Right lobe of liver (tissue), 4 donors: ENCODE measurements around the gene RDH5.

Experiments used
- POLR2A ChIP-seq: fragments of 450-650 bp; IDR thresholded peaks from one replicate; pipeline ENCODE4 v1.6.1; 2017; ENCODE audit warnings: antibody characterized with exemption, mild to moderate bottlenecking
- TF ChIP-seq, protein P1 (sequence below), 4 donors: fragments of 200-600 bp in 3 of 4; fragments of 450-650 bp in 1 of 4; IDR thresholded peaks; one replicate each; pipeline versions ENCODE4 v1.5.1 to v1.8.0; 2016 to 2022; ENCODE audit warnings: antibody characterized with exemption in 4 of 4, mild to moderate bottlenecking in 2 of 4
- donor health status: DM: no; HTN: no; CAD: no.
- donor health status: DM: no; HTN: no; CAD: no.
- donor health status: DM: no; HTN: yes; CAD: no.

- TF ChIP-seq, protein P1, sequence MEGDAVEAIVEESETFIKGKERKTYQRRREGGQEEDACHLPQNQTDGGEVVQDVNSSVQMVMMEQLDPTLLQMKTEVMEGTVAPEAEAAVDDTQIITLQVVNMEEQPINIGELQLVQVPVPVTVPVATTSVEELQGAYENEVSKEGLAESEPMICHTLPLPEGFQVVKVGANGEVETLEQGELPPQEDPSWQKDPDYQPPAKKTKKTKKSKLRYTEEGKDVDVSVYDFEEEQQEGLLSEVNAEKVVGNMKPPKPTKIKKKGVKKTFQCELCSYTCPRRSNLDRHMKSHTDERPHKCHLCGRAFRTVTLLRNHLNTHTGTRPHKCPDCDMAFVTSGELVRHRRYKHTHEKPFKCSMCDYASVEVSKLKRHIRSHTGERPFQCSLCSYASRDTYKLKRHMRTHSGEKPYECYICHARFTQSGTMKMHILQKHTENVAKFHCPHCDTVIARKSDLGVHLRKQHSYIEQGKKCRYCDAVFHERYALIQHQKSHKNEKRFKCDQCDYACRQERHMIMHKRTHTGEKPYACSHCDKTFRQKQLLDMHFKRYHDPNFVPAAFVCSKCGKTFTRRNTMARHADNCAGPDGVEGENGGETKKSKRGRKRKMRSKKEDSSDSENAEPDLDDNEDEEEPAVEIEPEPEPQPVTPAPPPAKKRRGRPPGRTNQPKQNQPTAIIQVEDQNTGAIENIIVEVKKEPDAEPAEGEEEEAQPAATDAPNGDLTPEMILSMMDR (IDR thresholded peaks at IDR 0.05) = no peak
- no peak for TF ChIP-seq POLR2A
Measured at GRCh38 chr12:55683676-55684075, 36.5 kb upstream of the RDH5 start.
